Measurements from ENCODE around the gene ITGA5. TPM values are rescaled to one million over a fixed set of nuclear protein-coding genes. Genes with fewer than 3 reads are reported as not detected.

Gene ITGA5
- total RNA-seq, 1 experiment from 2014 or later: 75.8 TPM

DNA sequence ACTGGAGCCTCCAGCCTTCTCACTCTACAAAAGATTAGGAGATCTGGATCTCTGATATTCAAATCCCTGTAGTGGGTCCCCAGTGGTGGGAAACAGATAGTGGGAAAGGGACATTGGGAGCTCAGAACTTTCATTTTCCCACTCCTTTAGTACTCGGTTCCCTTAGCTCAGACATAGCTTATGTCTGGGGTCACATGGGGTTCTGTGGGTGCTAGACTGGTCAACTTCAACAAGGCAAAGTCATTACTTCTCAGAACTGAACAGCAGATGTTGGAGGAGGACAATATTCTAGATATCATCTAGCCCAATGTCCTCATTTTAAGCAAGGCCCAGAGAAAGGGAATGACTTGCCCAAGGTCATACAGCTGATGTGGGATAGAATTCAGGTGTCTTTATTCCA is 19.5 kb upstream of the ITGA5 start:
- Histone ChIP-seq H3K4me1 (ENCODE audit: control insufficient read depth, insufficient read depth, low read length) (peaks cover 3% of the 10 kb centered on the region; the same call in 1 of the 2 replicates), H3K36me3 (ENCODE audit: control insufficient read depth, insufficient read depth, low read length) (no peaks in the 10 kb centered on the region), H3K9me3 (ENCODE audit: control insufficient read depth, insufficient read depth, low read depth, low read length) (no peaks in the 10 kb centered on the region), H3K27me3 (ENCODE audit: control insufficient read depth, insufficient read depth, low read length) (peaks cover 5% of the 10 kb centered on the region; the same call in 1 of the 2 replicates), H3K27ac (ENCODE audit: low read length) (no peak overlapping the region), H3K4me3 (ENCODE audit: low read depth in 2 of 2, low read length in 2 of 2) (no peak overlapping the region)
- in situ Hi-C loops (cut with HindIII; ENCODE audit: low pct_unique_long_range_greater_than_20kb, low sequenced_read_pairs) (no loop called here), intact Hi-C loops (cut with micrococcal nuclease; ENCODE audit: unreplicated experiment) (no loop called here)
- TF ChIP-seq TCF7L2 (IDR thresholded peaks at IDR 0.05; ENCODE audit: low read depth, low read length): no peak
- TF ChIP-seq POLR2AphosphoS5 (IDR thresholded peaks at IDR 0.05; ENCODE audit: low read depth, low read length): no peak
- TF ChIP-seq SIN3A (IDR thresholded peaks at IDR 0.05; ENCODE audit: borderline replicate concordance, insufficient read depth, low read depth, low read length): no peak
- TF ChIP-seq, protein P1, sequence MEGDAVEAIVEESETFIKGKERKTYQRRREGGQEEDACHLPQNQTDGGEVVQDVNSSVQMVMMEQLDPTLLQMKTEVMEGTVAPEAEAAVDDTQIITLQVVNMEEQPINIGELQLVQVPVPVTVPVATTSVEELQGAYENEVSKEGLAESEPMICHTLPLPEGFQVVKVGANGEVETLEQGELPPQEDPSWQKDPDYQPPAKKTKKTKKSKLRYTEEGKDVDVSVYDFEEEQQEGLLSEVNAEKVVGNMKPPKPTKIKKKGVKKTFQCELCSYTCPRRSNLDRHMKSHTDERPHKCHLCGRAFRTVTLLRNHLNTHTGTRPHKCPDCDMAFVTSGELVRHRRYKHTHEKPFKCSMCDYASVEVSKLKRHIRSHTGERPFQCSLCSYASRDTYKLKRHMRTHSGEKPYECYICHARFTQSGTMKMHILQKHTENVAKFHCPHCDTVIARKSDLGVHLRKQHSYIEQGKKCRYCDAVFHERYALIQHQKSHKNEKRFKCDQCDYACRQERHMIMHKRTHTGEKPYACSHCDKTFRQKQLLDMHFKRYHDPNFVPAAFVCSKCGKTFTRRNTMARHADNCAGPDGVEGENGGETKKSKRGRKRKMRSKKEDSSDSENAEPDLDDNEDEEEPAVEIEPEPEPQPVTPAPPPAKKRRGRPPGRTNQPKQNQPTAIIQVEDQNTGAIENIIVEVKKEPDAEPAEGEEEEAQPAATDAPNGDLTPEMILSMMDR (IDR thresholded peaks at IDR 0.05): no peak
- TF ChIP-seq, protein P2, sequence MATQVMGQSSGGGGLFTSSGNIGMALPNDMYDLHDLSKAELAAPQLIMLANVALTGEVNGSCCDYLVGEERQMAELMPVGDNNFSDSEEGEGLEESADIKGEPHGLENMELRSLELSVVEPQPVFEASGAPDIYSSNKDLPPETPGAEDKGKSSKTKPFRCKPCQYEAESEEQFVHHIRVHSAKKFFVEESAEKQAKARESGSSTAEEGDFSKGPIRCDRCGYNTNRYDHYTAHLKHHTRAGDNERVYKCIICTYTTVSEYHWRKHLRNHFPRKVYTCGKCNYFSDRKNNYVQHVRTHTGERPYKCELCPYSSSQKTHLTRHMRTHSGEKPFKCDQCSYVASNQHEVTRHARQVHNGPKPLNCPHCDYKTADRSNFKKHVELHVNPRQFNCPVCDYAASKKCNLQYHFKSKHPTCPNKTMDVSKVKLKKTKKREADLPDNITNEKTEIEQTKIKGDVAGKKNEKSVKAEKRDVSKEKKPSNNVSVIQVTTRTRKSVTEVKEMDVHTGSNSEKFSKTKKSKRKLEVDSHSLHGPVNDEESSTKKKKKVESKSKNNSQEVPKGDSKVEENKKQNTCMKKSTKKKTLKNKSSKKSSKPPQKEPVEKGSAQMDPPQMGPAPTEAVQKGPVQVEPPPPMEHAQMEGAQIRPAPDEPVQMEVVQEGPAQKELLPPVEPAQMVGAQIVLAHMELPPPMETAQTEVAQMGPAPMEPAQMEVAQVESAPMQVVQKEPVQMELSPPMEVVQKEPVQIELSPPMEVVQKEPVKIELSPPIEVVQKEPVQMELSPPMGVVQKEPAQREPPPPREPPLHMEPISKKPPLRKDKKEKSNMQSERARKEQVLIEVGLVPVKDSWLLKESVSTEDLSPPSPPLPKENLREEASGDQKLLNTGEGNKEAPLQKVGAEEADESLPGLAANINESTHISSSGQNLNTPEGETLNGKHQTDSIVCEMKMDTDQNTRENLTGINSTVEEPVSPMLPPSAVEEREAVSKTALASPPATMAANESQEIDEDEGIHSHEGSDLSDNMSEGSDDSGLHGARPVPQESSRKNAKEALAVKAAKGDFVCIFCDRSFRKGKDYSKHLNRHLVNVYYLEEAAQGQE (IDR thresholded peaks at IDR 0.05; ENCODE audit: insufficient read depth in 1 of 2, low read depth in 2 of 2, low read length in 1 of 2): no peak
- BruUV-seq (replicated peaks): no TSS peak
- POLR2A ChIA-PET: interaction anchor here (0.5 kb wide), 1 partner anchor 38 kb away, joined by 5 read pairs; no protein-coding TSS in a partner anchor
- DNase-seq (ENCODE audit: low read depth, low spot score) (no peak), ATAC-seq (no peak)
- CTCF ChIA-PET: interaction anchor here (0.6 to 3.6 kb wide), 6 partner anchors 20 to 56 kb away, joined by 3 to 72 read pairs (median 6); no protein-coding TSS in a partner anchor

DNA sequence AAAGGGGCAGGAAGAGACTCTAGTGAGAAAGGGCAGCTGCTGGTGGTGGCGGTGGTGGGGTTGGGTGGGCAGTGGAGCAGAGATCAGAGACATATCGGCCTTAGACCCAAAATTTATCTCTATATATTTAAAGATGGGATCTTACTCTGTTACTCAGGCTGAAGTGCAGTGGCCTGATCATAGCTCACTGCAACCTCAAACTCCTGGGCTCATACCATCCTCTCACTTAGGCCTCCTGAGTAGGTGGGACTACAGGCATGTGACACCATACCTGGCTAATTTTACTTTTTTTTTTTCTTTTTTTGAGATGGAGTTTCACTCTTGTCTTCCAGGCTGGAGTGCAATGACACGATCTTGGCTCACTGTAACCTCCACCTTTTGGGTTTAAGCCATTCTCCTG is 18.6 kb upstream of the ITGA5 start:
- ChIA-PET CTCF (interaction anchor here (1.2 to 3.6 kb wide), 2 partner anchors 19 to 38 kb away, joined by 4 to 72 read pairs; no protein-coding TSS in a partner anchor), POLR2A (interaction anchor here (0.6 kb wide), 1 partner anchor 67 kb away, joined by 4 read pairs; no protein-coding TSS in a partner anchor)
- Histone ChIP-seq H3K36me3 (ENCODE audit: control insufficient read depth, insufficient read depth, low read length) (no peaks in the 10 kb centered on the region), H3K9me3 (ENCODE audit: control insufficient read depth, insufficient read depth, low read depth, low read length) (no peaks in the 10 kb centered on the region), H3K27ac (ENCODE audit: low read length) (no peak overlapping the region), H3K4me3 (ENCODE audit: low read depth in 2 of 2, low read length in 2 of 2) (no peak overlapping the region), H3K4me1 (ENCODE audit: control insufficient read depth, insufficient read depth, low read length) (peaks cover 3% of the 10 kb centered on the region; the same call in 1 of the 2 replicates), H3K27me3 (ENCODE audit: control insufficient read depth, insufficient read depth, low read length) (peaks cover 5% of the 10 kb centered on the region; the same call in 1 of the 2 replicates)
- in situ Hi-C loops (cut with HindIII; ENCODE audit: low pct_unique_long_range_greater_than_20kb, low sequenced_read_pairs) (no loop called here), intact Hi-C loops (cut with micrococcal nuclease; ENCODE audit: unreplicated experiment) (no loop called here)
- ATAC-seq (no peak), DNase-seq (ENCODE audit: low read depth, low spot score) (no peak)
- TF ChIP-seq SIN3A (IDR thresholded peaks at IDR 0.05; ENCODE audit: borderline replicate concordance, insufficient read depth, low read depth, low read length) (no peak), POLR2AphosphoS5 (IDR thresholded peaks at IDR 0.05; ENCODE audit: low read depth, low read length) (no peak), TCF7L2 (IDR thresholded peaks at IDR 0.05; ENCODE audit: low read depth, low read length) (no peak)
- TF ChIP-seq, protein P2 (IDR thresholded peaks at IDR 0.05; ENCODE audit: insufficient read depth in 1 of 2, low read depth in 2 of 2, low read length in 1 of 2): no peak
- TF ChIP-seq, protein P1 (IDR thresholded peaks at IDR 0.05): no peak
- BruUV-seq (replicated peaks): no TSS peak

All from Panc1 (cell line).